HG02885 (cell line): Measurements from ENCODE around the gene KRTAP20-3.

Experiments
- ATAC-seq: cut with Tn5 transposase; IDR thresholded peaks from one replicate; pipeline ENCODE4 v1.9.1; 2021; ENCODE audit warnings: mild to moderate bottlenecking; ENCODE audit not compliant: unreplicated experiment, poor library complexity

Gene KRTAP20-3

GRCh38 chr21:30642564-30642963 lies at the start of gene KRTAP20-3:
Gene KRTAP20-3 (plus strand): TSS chr21:30642864.
- no peak for ATAC-seq

- no peak for ATAC-seq
These were observed 43.9 kb upstream of the KRTAP20-3 start, which contains the start of gene KRTAP6-2 for GRCh38 chr21:30598802-30599201. Gene KRTAP6-2 (minus strand): TSS chr21:30598902. CDS start chr21:30598874, 28 bp downstream.

- no peak for ATAC-seq
These were observed 41.9 kb upstream of the KRTAP20-3 start, which contains the start of gene KRTAP22-1 for GRCh38 chr21:30600787-30601186. Gene KRTAP22-1 (plus strand): TSS chr21:30601087.

- no peak for ATAC-seq
These were observed 36.7 kb upstream of the KRTAP20-3 start for GRCh38 chr21:30605968-30606367.

- ATAC-seq, result no peak
These were observed 30.5 kb upstream of the KRTAP20-3 start for GRCh38 chr21:30612132-30612531.

- ATAC-seq, result no peak
These were observed 28.8 kb upstream of the KRTAP20-3 start, which contains the start of gene KRTAP6-1 for GRCh38 chr21:30613836-30614235. Gene KRTAP6-1 (minus strand): TSS chr21:30613930. CDS start chr21:30613904, 26 bp downstream.

- ATAC-seq, result no peak
These were observed 27.5 kb upstream of the KRTAP20-3 start for GRCh38 chr21:30615199-30615598.

GRCh38 chr21:30616125-30616524 lies 26.5 kb upstream of the KRTAP20-3 start, which contains the start of gene KRTAP20-1:
Gene KRTAP20-1 (plus strand): TSS chr21:30616425. CDS start chr21:30616455, 30 bp downstream.
- ATAC-seq, result no peak

GRCh38 chr21:30620080-30620479 lies 22.6 kb upstream of the KRTAP20-3 start:
- ATAC-seq, result no peak

- ATAC-seq, result no peak
These were observed 22.1 kb upstream of the KRTAP20-3 start, which contains the start of gene KRTAP20-4 for GRCh38 chr21:30620522-30620921. Gene KRTAP20-4 (plus strand): TSS chr21:30620627.

GRCh38 chr21:30623362-30623761 lies 19.3 kb upstream of the KRTAP20-3 start:
- ATAC-seq, result no peak

GRCh38 chr21:30625449-30626165 lies 17.1 kb upstream of the KRTAP20-3 start:
- no peak for ATAC-seq

- ATAC-seq, result no peak
These were observed 14.6 kb upstream of the KRTAP20-3 start for GRCh38 chr21:30628109-30628508.

GRCh38 chr21:30629200-30629599 lies 13.5 kb upstream of the KRTAP20-3 start:
- no peak for ATAC-seq

- ATAC-seq, result no peak
These were observed 7.8 kb upstream of the KRTAP20-3 start, which contains the start of gene KRTAP20-2 for GRCh38 chr21:30634906-30635305. Gene KRTAP20-2 (plus strand): TSS chr21:30635206. CDS start chr21:30635264, 58 bp downstream.

- ATAC-seq, result no peak
These were observed 4.0 kb upstream of the KRTAP20-3 start for GRCh38 chr21:30638686-30639085.

GRCh38 chr21:30646904-30647414 lies 4.3 kb downstream of the KRTAP20-3 start:
- no peak for ATAC-seq

GRCh38 chr21:30652891-30653290 lies 10.2 kb downstream of the KRTAP20-3 start:
- no peak for ATAC-seq

GRCh38 chr21:30668776-30669175 lies 26.1 kb downstream of the KRTAP20-3 start:
- ATAC-seq, result no peak

- ATAC-seq, result no peak
These were observed 30.5 kb downstream of the KRTAP20-3 start for GRCh38 chr21:30672985-30673650.

GRCh38 chr21:30674312-30674711 lies 31.6 kb downstream of the KRTAP20-3 start:
- ATAC-seq, result no peak
